Measurements from ENCODE around the gene MCM3AP.

GRCh38 chr21:46317710-46318463 is 32.5 kb upstream of the MCM3AP start:
- TF ChIP-seq CTCF (IDR thresholded peaks at IDR 0.05) (no peak), POLR2A (IDR thresholded peaks at IDR 0.05) (no peak)

All from Peyer's patch (tissue), 4 donors.